Measurements from ENCODE around the gene DPF3.

DPF3 gene

DNA sequence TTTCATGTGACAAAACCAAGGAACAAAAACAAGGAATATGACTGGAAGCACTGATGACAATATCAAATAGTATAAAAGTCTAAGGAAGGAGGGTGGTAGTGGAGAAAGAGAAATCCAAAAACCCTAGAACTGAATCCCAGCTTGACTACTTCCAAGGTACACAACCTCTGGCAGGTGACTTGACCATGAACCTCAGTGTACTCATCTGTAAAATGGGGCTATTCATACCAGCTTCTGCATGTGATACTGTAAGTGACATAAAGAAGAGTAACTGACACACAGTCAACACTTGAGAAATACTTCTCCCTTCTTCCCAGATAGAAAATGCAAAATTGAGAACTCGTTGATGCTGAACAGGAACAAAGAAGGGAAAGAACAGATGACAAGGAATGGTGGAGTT lies 10.3 kb upstream of the DPF3 start:
- DNase-seq, result no peak

DNA sequence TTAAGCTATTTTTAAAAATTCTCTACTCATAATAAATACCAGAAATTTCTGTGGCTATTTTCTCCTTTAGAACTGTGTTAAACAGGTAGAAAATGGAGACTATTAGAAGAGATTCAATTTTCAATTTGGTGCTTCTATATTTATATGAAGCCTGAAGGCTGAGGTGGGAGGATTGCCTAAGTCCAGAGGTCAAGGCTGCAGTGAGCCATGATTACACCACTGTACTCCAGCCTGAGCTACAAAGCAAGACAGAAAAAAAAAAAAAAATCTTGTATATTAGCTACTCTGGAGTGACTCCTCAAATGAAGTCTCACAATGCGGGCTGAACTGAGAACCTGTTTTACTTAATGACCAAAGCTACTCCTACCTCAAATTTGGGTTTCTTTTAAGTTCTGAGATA lies 9.8 kb upstream of the DPF3 start:
- DNase-seq, result peak in 1 of 2 donors; percentile 31

DNA sequence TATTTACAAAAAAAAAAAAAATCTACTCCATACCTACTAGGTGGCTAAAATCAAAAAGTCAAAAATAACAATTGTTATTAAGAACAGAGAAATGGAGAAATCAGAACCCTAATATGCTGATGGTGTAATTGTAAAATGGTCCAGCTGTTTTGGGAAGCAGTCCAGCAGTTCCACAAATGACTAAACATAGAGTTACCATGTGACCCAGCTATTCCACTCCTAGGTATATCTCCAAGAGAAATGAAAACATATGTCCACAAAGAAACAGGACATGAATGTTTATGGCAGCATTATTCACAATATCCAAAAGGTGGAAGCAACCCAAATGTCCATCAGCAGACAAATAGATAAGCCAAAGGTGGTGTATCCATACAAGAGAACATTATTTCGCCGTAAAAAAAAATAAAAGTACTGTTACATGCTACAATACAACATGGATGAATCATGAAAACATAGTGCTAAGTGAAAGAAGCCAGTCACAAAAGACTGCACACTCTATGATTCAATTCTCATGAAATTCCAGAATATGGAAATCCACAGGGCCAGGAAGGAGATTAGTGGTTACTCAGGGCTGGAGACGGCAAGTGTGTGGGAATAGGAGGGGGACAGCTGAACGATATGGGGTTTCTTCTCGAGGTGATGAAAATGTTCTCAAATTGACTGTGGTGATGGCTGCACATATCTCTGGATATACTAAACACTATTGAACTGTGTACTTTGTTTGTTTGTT lies 9.1 kb upstream of the DPF3 start:
- peak; percentile 25 to 50 for DNase-seq

GRCh38 chr14:72901361-72901760 lies 7.5 kb upstream of the DPF3 start:
- no peak for DNase-seq

GRCh38 chr14:72898448-72898847 lies 4.5 kb upstream of the DPF3 start:
- DNase-seq, result no peak

DNA sequence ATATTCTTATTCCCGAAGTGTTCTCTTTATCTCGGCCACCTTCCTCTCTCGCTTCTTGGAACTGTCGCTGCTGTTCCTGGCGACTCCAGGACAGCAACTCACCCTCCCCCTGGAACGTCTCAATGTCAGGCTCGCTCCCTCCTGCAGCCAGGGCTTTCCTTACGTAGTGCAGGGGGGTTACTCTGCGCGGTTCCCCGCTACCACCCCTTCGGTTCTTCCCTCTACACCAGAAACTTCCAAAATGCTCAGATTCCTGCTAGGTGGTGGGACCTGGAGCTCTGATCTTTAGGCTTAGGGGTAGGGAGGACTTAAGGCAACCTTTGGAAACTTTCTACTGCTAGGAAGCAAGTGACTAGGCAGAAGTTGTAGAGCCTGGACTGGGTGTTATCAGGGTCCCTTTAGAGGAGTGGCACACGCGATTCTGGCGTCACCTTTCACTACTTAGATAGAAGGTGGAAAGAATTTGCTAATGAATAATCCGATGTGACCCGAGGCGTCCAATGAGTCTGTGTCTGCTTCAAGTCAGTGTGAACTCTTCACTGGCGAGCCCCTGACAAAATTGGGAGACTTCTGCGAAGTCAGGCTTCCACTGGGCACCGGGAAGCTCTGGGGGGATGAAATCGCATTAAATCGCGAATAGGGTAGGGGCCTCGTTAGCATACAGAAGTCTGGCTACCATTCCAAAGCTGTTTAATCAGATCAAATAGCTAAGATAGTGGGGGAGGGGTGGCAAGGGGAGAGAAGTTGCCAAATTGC lies 900 bp upstream of the DPF3 start:
- no peak for DNase-seq

DNA sequence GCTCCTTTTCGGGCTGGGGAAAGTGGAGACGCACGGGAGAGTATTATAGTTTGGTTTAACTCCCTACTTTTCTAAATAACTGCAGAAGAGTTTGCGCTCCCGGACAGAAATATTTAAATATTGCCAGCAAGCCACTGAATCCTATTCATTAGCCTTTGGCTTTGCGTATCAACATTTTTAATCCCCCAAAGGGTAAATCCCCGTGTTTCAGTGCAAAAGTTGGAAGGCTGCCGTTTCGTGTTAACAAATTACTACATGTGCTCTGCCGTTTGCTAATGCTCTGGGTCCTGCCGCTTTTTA lies 372 bp upstream of the DPF3 start:
- no peak for DNase-seq

- no peak for DNase-seq
Observed at GRCh38 chr14:72892879-72893635, 844 bp downstream of the DPF3 start.

- no peak for DNase-seq
Observed at GRCh38 chr14:72892103-72892878, 1.6 kb downstream of the DPF3 start.

DNA sequence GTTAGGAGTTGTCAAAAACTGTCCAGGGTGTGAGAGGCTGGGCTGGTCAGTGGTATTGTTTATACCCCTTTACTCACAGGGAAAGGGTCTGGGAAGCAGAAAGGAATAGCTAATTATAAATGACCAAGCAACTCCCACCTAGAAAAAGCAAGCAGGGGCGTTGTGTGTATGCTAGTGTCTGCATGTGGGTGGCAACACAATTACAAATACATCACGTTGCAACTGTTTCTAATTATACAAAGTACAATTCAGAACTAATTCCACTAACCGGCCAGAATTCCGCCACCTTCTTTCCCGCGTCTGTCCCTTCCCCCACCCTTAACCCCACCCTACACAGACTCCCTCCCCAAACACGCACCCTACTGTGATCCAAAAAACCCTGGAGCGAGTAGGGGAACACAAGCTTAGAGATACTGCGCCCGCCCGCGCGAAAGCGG lies 2.2 kb downstream of the DPF3 start:
- no peak for DNase-seq

DNA sequence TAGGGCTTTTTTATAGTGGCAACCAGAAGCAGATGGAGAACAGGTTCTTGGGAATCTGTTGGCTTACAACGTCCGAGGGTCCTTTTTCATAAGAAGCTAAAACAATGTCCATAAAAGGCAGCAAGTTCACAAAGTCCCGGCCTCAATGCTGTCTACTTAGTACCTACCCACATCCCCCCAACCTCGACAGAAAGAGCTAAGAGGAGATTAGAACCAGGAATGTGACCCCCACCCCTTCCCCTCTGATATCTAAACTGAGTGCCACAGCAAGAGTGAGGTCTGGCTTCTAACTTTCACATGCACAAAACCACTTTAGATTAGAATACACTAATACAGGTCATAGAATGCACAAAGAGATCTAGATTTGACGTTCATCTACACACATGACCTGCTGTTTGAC lies 4.5 kb downstream of the DPF3 start:
- no peak for DNase-seq

DNA sequence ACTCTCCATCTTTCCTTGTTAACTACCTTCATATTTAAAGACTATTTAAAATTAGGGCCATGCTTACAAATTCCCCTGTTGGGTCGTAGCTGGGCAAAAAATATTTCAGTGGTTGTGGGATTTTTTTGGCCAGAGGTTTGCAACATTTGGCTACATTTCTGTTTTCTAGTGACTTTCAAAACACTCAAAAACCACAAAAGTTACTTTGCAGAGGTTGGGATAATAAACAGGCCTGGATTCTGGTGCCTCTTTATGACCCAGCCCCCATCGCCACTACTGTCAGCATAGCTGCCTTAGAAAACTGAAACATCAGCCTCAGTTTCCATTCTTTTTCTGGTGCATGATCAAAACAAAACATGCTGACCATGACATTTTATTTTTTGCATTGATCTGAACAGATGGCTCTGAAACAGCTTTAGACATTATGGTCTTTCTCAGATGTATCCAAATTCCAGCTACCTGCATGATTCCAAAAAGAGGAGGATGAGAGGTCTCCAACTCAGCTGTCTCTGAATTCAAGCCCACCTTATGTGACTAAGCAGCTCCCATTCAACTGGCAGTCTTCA lies 5.2 kb downstream of the DPF3 start:
- DNase-seq, result no peak

DNA sequence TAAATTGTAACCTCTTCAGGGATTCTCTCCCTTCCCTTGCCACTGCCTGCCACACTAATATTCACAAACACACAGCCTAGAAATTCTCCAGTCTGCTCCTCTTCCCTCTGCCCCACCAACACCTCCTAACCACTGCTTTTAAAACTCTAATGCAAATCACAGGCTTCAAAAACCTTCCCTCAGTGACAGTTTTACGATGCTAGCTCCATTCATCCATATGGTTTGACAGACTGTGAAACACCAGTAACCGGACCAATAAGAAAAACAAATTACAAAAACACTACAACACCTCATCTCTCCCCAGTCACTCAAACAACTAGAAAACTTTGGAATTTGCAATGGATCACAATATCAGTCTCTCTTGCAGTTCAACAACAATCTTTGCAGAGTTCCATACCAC lies 5.7 kb downstream of the DPF3 start:
- no peak for DNase-seq

DNA sequence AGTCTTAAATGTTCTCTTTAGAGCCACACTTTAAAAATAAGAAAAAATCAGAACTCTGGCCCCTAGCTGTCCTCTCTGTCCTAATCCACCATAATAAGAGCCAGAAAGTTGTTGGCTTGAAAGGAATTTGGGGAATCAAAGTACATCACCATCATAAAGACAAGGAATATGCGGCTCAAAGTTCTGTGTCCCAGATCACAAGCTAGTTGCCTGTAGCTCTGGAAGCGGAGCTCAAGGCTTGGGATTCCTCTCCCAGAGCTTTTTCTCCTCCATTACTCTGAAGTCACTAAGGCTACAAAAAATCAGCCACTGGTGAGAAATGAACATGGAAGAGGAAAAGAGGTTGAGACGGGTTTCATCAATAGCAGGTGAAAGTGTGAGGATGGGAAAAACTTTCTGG lies 6.4 kb downstream of the DPF3 start:
- no peak for DNase-seq

- DNase-seq, result no peak
Observed at GRCh38 chr14:72884386-72884785, 9.5 kb downstream of the DPF3 start.

DNA sequence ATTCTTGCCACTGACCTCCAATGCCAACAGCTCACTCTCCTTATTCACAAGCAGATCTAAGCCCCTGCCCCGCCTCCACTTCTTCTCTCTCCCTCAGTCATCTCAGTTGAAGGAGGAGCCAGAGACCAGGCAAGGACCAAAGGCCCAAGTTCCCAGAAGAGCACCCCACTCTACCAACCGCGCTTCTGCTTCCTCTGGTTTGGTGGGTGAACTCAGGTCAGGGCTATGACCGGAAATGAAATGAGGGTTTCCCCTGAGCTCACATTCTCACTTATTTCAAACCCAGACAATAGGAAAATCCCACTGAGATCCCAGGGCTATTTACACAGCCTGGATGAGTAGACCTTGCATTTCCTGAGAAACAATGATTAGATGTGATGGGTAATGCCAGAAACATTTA lies 9.9 kb downstream of the DPF3 start:
- DNase-seq, result peak; percentile 53 to 85

- DNase-seq, result no peak
Observed at GRCh38 chr14:72883109-72883508, 10.8 kb downstream of the DPF3 start.

GRCh38 chr14:72882463-72882862 lies 11.4 kb downstream of the DPF3 start:
- no peak for DNase-seq

DNA sequence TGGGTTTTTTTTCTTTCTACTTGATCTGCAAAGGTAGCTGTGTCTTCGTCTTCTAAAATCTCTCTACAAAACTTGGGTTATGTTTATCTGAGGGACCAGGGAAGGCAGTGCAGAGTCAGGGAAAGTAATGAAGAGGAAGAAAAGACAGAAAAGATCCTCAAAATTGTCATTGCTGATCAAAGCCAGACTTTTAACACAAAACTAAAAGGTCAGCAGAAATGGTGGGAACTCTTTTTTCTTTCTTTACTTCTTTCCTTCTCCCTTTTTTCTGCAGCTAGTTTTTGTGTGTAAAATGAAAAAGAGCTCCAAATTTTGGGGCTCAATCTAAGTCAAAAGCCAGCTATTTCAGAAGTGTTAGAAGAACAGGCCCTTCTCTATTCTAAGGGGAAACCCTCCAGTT lies 11.9 kb downstream of the DPF3 start:
- DNase-seq, result no peak

DNA sequence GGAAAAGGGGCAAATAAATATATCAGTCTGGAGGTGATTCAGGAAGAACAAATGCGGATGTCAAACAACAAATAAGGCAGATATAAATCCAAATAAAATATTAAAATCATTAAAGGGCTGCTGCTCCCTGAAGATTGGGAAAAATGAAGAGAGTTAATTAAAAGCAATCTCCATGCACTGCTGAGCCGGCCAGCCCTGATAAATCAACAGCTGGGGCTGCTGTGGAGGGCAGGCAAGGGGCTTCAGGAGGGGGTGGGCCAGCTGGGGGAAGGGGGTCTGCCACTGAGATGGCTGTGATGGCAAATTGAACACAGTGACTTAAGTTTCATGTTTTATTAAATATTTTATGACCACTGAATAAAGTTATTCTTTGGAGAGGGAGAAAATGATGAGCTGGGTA lies 12.4 kb downstream of the DPF3 start:
- no peak for DNase-seq

DNA sequence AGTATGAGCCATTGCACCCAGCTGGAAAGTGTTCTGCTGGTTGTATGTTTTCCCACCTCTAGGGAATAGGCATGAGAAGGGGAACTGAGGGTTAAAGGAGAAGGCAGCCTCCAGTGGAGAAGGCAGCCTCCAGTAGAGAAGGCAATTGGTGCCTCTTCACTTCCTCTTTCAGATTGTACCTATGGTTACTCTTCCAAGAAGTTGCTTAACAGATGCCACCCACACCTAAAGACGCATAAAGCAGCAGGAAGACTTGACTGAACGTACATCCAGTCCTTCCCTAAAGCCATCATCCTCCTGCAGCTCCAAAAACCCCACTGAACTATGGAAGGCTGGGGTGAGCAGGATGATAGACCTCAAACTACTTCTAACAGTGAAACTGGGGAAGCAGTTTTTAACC lies 13.1 kb downstream of the DPF3 start:
- peak; percentile 48 to 74 for DNase-seq

- DNase-seq, result no peak
Observed at GRCh38 chr14:72880164-72880563, 13.7 kb downstream of the DPF3 start.

DNA sequence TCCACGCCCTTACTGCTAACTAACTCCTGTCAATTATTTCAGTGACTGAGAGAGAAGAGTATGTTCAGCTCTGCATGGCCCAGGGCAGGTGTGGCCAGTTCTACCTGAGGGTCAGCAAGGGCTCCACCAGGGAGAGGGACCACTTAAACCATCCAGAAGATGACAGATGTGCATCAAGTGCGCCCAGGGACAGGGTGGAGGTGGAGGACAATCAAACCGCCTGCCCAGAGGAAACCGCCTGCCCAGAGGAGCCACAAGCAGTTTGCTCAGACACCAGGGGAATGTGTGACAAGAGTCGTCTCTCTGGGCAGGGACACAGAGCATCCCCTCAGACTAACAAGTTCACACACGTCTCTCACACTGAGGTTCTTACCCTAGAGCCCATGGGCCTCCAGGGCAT lies 14.5 kb downstream of the DPF3 start:
- DNase-seq, result no peak

All from inflammatory macrophage treated with lipopolysaccharide for 1 hour (primary cell).